GM20000 (cell line): ENCODE results near the gene ANKH.
"Not testable (repeated sequence)": the region's sequence is repeated elsewhere in the genome, so short reads cannot be mapped to it uniquely, and the experiment has no call there.

ENCODE experiments used
- DNase-seq: peaks from one replicate; pipeline ENCODE4 v3.0.0; 2012; ENCODE audit warnings: low spot score
- TF ChIP-seq, protein P1 (sequence below): IDR thresholded peaks from 2 replicates; pipeline ENCODE4 v1.5.1; 2012; ENCODE audit warnings: mild to moderate bottlenecking, control low read depth; ENCODE audit errors: extremely low read depth, missing control alignments

Gene ANKH

DNA sequence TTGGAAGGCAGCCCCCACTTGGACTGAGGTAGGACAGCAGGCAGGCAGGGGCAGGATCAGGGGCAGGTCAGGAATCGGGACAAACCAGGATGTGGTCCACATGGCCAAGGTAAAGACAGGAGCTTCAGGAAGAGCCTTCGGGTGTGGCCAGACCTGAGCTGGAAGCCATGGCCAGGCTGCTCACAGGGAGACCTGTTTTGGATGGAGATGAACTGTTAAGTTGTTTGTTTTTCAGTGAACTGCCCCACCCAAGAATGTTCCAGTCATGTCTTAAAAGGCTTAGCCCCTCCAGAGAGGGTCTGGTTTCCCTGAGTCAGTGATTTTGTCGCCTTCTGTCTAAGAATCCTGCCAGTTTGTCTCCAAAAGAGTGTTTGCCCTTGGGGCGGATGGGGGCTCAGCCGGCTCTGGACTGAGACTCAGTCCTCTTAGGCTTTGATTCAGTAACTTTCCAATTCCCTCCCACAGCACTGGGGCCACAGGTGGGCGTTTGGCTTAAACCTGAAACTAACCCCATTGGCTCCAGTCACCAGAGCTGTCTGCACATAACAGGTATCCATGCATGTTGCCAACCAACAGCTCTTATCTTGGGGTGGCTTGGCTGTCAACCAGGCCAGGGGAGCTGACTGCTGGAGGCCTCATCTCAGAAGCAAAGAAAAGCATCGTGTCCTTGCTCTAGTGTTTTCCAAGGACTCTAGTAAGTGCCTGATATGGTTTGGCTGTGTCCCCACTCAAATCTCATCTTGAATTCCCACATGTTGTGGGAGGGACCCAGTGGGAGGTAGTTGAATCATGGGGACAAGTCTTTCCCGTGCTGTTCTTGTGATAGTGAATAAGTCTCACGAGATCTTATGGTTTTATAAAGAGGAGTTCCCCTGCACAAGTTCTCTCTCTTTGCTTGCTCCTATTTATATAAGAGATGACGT is 11.3 kb upstream of the ANKH start:
- DNase-seq: no peak
- TF ChIP-seq, protein P1, sequence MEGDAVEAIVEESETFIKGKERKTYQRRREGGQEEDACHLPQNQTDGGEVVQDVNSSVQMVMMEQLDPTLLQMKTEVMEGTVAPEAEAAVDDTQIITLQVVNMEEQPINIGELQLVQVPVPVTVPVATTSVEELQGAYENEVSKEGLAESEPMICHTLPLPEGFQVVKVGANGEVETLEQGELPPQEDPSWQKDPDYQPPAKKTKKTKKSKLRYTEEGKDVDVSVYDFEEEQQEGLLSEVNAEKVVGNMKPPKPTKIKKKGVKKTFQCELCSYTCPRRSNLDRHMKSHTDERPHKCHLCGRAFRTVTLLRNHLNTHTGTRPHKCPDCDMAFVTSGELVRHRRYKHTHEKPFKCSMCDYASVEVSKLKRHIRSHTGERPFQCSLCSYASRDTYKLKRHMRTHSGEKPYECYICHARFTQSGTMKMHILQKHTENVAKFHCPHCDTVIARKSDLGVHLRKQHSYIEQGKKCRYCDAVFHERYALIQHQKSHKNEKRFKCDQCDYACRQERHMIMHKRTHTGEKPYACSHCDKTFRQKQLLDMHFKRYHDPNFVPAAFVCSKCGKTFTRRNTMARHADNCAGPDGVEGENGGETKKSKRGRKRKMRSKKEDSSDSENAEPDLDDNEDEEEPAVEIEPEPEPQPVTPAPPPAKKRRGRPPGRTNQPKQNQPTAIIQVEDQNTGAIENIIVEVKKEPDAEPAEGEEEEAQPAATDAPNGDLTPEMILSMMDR: no peak

DNA sequence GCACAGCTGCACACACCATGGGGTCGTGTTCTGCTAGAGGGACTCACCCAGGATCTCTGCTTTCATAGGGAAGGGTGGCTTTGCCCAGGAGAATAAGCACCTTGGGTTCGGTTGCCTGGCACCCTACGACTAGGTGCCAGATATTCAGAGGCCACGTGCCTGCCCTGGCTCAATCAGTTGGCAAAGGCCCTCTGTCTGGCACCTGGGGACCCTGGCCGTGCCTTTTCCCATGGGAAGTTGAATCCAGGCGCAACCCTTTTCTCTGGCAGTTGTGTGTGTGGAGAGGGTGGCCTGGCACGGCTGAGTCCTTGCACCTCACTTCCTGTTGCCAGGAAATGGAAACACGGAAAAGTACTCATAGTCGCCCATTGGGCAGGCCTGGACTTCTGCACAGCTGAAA is 10.2 kb upstream of the ANKH start:
- TF ChIP-seq, protein P1: no peak
- no peak for DNase-seq

DNA sequence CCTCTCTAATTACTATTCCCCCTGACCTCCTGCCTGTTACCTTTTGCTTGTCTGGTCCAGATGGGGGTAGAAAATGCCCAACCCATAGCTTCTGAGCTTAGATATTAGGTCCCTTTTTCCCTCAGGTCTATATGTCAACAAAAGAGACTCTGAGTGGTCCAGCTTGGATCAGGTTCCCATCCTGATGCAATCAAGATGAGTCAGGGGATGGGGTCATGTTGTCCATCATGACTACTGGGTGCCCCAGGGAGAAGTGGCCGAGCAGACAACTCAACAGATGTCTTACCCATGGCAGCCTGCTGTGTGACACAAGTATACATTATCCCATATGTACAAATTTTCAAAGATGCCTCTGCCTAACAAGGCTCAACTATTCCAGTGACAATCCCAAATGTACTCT is 9.1 kb upstream of the ANKH start:
- no peak for DNase-seq
- TF ChIP-seq, protein P1: no peak

DNA sequence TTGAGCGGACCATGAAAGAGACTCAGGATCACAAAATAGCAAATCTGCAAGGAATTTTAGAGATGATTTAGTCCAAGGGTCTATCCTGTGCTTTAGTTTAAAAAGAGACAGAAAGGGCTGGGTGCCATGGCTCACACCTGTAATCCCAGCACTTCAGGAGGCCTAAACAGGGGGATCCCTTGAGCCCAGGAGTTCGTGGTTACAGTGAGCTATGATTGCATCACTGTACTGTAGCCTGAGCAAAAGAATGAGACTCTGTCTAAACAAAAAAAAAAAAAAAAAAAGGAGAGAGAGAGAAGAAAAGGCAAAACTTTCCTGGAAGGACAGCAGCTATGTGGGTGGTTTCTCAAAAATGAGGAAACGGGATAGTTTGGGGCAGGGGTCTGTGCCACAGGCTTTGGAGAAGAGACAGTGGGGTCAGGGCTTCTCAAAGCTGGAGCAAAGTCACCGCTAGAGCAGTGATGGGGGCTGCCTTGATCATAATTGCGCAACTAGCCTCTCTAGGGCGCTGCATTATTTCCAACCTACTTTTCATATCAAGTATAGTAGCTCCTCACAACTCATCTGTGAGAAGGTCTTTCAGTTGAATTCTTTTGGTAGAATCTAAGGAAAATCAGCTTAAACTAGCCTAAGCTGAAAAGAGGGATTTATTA is 8.5 kb upstream of the ANKH start:
- no peak for DNase-seq
- TF ChIP-seq, protein P1: no peak

DNA sequence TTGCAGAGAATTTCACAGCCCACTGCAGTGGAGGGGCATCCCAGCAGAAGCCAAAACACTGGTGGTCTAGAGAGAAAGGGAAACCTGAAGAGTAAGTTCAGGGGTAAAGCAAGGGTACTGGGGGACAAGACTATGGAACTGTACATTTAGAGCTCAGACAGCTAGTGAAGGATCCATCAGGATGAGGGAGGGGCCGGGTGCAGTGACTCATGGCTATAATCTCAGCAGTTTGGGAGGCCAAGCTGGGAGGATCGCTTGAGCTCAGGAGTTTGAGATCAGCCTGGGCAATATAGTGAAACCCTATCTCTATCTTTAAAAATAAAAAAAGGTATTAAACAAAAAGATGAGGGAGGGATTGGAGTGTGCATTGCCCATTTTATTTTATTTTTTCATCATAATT is 7.8 kb upstream of the ANKH start:
- no peak for DNase-seq
- TF ChIP-seq, protein P1: no peak

DNA sequence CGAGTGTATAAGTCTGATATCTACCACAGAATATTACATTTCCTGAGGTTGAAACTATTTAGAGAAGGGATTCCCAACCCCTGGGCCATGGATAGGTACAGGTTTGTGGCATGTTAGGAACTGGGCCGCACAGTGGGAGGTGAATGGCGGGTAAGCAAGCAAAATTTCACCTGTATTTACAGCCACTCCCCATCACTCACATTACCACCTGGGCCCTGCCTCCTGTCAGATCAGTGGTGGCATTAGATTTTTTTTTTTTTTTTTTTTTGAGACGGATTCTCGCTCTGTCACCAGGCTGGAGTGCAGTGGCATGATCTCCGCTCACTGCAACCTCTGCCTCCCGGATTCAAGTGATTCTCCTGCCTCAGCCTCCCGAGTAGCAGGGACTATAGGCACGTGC is 6.6 kb upstream of the ANKH start:
- not testable (repeated sequence) for DNase-seq

DNA sequence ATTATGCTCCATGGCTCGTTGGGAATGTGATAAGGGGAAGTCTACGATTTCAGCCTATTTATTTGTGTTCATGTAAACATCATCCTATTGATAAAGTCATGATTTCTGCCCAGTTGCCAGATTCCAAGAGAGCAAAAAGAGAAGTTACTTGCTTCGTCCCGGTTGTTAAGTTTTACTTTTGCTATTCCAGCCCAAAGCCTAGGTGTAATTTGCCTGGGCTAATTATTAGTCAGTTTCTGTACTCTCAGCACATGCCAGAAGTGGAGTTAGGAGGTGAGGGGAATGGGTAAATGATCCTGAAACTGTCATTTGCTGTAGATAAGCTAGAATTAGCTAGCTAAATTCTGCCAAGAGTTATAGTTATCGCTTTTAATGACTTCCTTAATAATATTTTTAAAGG is 4.5 kb upstream of the ANKH start:
- no peak for DNase-seq
- TF ChIP-seq, protein P1: no peak
